Activated CD4-positive, alpha-beta memory T cell treated with anti-CD3 and anti-CD28 coated beads, Interleukin-2, amount 10 ng/mL, durations not matched to agents 7 days and 5 days (primary cell): ENCODE measurements around the gene SYNE3. TPM values are rescaled to one million over a fixed set of nuclear protein-coding genes. Genes with fewer than 3 reads are reported as not detected.

Source experiments
- CTCF ChIA-PET: fragments of 350-600 bp; sonication (Branson Sonifier 250); formaldehyde crosslinking; loops from one replicate; lab custom pipeline; 2021; ENCODE audit warnings: antibody characterized with exemption, inconsistent platforms; lab: Charles Lee
- POLR2A ChIA-PET: fragments of 350-600 bp; sonication (Branson Sonifier 250); formaldehyde crosslinking; loops from one replicate; lab custom pipeline; 2021; ENCODE audit warnings: antibody characterized with exemption; lab: Charles Lee
- DNase-seq: peaks from one replicate; pipeline ENCODE4 v3.0.0-alpha.2; 2020
- H3K27ac Mint-ChIP-seq: one replicate; pipeline ENCODE4 v1.8.0; 2021; ENCODE audit warnings: mild to moderate bottlenecking, mixed read lengths
- H3K27me3 Mint-ChIP-seq: one replicate; pipeline ENCODE4 v1.8.0; 2021; ENCODE audit warnings: mixed read lengths
- H3K36me3 Mint-ChIP-seq: one replicate; pipeline ENCODE4 v1.8.0; 2021; ENCODE audit warnings: low read depth, mixed read lengths
- H3K4me1 Mint-ChIP-seq: one replicate; pipeline ENCODE4 v1.8.0; 2021; ENCODE audit warnings: mixed read lengths
- H3K4me3 Mint-ChIP-seq: one replicate; pipeline ENCODE4 v1.8.0; 2021; ENCODE audit warnings: mild to moderate bottlenecking, mixed read lengths
- H3K9me3 Mint-ChIP-seq: one replicate; pipeline ENCODE4 v1.8.0; 2021; ENCODE audit warnings: mixed read lengths
- total RNA-seq, 2 experiments: library from RNA; stranded (reverse); gene quantifications; one replicate each; pipeline ENCODE4 v1.2.3, GENCODE V29; 2021

Gene SYNE3
- total RNA-seq, 2 experiments from 2014 or later: 86.2 to 89.5 TPM

- Mint-ChIP-seq H3K36me3 (peaks cover 16% of the 10 kb centered on the region), H3K27me3 (no peaks in the 10 kb centered on the region), H3K4me3 (no peak overlapping the region), H3K27ac (no peak overlapping the region), H3K9me3 (no peaks in the 10 kb centered on the region), H3K4me1 (peaks cover 6% of the 10 kb centered on the region)
- ChIA-PET POLR2A (no interaction called here), CTCF (interaction anchor here (1.3 to 2.2 kb wide), 3 partner anchors 9 to 21 kb away, joined by 3 to 7 read pairs (median 6); no protein-coding TSS in a partner anchor)
- no peak for DNase-seq
Measured at GRCh38 chr14:95548328-95548929, 32.0 kb upstream of the SYNE3 start.

GRCh38 chr14:95547626-95548327 is 31.3 kb upstream of the SYNE3 start:
- ChIA-PET CTCF (interaction anchor here (1.3 to 2.2 kb wide), 3 partner anchors 9 to 21 kb away, joined by 3 to 7 read pairs (median 6); no protein-coding TSS in a partner anchor), POLR2A (no interaction called here)
- no peak for DNase-seq
- Mint-ChIP-seq H3K27ac (no peak overlapping the region), H3K9me3 (no peaks in the 10 kb centered on the region), H3K4me1 (peaks cover 6% of the 10 kb centered on the region), H3K4me3 (no peak overlapping the region), H3K27me3 (no peaks in the 10 kb centered on the region), H3K36me3 (peaks cover 16% of the 10 kb centered on the region)

GRCh38 chr14:95547272-95547625 is 30.8 kb upstream of the SYNE3 start:
- POLR2A ChIA-PET: no interaction called here
- H3K27ac Mint-ChIP-seq: no peak overlapping the region
- CTCF ChIA-PET: interaction anchor here (1.2 to 2.2 kb wide), 4 partner anchors 10 to 105 kb away, joined by 3 to 7 read pairs (median 5); no protein-coding TSS in a partner anchor
- peaks cover 6% of the 10 kb centered on the region for H3K4me1 Mint-ChIP-seq
- H3K27me3 Mint-ChIP-seq: no peaks in the 10 kb centered on the region
- no peak for DNase-seq
- no peaks in the 10 kb centered on the region for H3K9me3 Mint-ChIP-seq
- H3K36me3 Mint-ChIP-seq: peaks cover 16% of the 10 kb centered on the region
- H3K4me3 Mint-ChIP-seq: no peak overlapping the region

GRCh38 chr14:95545515-95546168 is 29.2 kb upstream of the SYNE3 start:
- CTCF ChIA-PET: interaction anchor here (0.5 to 1.2 kb wide), 2 partner anchors 9 to 103 kb away, joined by 3 to 4 read pairs; no protein-coding TSS in a partner anchor
- Mint-ChIP-seq H3K27ac (no peak overlapping the region), H3K36me3 (peaks cover 16% of the 10 kb centered on the region), H3K4me3 (no peak overlapping the region), H3K4me1 (peaks cover 6% of the 10 kb centered on the region), H3K27me3 (no peaks in the 10 kb centered on the region), H3K9me3 (no peaks in the 10 kb centered on the region)
- no peak for DNase-seq
- POLR2A ChIA-PET: interaction anchor here (0.6 to 1.8 kb wide), 3 partner anchors 10 to 304 kb away, joined by 3 to 5 read pairs (median 4); no protein-coding TSS in a partner anchor

GRCh38 chr14:95544588-95544987 is 28.1 kb upstream of the SYNE3 start:
- no peak for DNase-seq
- Mint-ChIP-seq H3K27me3 (no peaks in the 10 kb centered on the region), H3K4me1 (peaks cover 6% of the 10 kb centered on the region), H3K9me3 (no peaks in the 10 kb centered on the region), H3K27ac (no peak overlapping the region), H3K36me3 (peaks cover 16% of the 10 kb centered on the region), H3K4me3 (no peak overlapping the region)
- ChIA-PET CTCF (interaction anchor here (0.8 to 0.9 kb wide), 2 partner anchors 15 to 17 kb away, joined by 6 to 7 read pairs; no protein-coding TSS in a partner anchor), POLR2A (interaction anchor here (1.8 kb wide), 1 partner anchor 9 kb away, joined by 5 read pairs; no protein-coding TSS in a partner anchor)

DNA sequence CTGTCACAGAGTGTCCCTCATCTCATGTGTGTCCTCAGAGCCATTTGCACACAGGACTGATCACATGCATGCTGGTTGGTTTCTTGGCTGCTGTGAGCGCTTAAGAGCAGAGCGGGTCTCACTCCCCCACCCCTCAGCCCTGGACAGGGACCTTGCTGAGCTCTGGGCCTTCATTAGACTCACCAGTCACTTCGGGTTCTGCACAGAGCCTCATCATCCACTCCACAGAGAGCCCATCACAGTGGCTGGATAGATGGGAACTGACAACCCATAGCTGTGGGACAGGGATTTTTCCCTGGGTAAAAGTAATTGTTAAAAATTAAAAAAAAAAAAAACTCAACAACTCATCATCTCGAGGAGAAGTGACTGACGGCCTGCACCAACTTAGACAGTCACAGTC is 26.6 kb upstream of the SYNE3 start:
- H3K27ac Mint-ChIP-seq: no peak overlapping the region
- no peaks in the 10 kb centered on the region for H3K9me3 Mint-ChIP-seq
- H3K4me3 Mint-ChIP-seq: no peak overlapping the region
- ChIA-PET POLR2A (no interaction called here), CTCF (no interaction called here)
- H3K27me3 Mint-ChIP-seq: no peaks in the 10 kb centered on the region
- DNase-seq: no peak
- H3K4me1 Mint-ChIP-seq: peaks cover 11% of the 10 kb centered on the region
- peaks cover 12% of the 10 kb centered on the region for H3K36me3 Mint-ChIP-seq

GRCh38 chr14:95541932-95542930 is 25.8 kb upstream of the SYNE3 start:
- no peak for DNase-seq
- no peak overlapping the region for H3K27ac Mint-ChIP-seq
- POLR2A ChIA-PET: no interaction called here

GRCh38 chr14:95541346-95541745 is 24.9 kb upstream of the SYNE3 start:
- H3K36me3 Mint-ChIP-seq: peaks cover 12% of the 10 kb centered on the region
- H3K27ac Mint-ChIP-seq: no peak overlapping the region
- DNase-seq: no peak
- no peaks in the 10 kb centered on the region for H3K27me3 Mint-ChIP-seq
- H3K9me3 Mint-ChIP-seq: no peaks in the 10 kb centered on the region
- peaks cover 25% of the 10 kb centered on the region for H3K4me1 Mint-ChIP-seq
- POLR2A ChIA-PET: no interaction called here
- CTCF ChIA-PET: interaction anchor here (1.4 kb wide), 1 partner anchor 89 kb away, joined by 3 read pairs; no protein-coding TSS in a partner anchor
- H3K4me3 Mint-ChIP-seq: no peak overlapping the region

More at GRCh38 chr14:95541932-95542930, 25.8 kb upstream of the SYNE3 start:
- H3K4me1 Mint-ChIP-seq: peaks cover 16% of the 10 kb centered on the region
- no peaks in the 10 kb centered on the region for H3K27me3 Mint-ChIP-seq
- H3K4me3 Mint-ChIP-seq: no peak overlapping the region
- CTCF ChIA-PET: no interaction called here
- peaks cover 12% of the 10 kb centered on the region for H3K36me3 Mint-ChIP-seq
- no peaks in the 10 kb centered on the region for H3K9me3 Mint-ChIP-seq

DNA sequence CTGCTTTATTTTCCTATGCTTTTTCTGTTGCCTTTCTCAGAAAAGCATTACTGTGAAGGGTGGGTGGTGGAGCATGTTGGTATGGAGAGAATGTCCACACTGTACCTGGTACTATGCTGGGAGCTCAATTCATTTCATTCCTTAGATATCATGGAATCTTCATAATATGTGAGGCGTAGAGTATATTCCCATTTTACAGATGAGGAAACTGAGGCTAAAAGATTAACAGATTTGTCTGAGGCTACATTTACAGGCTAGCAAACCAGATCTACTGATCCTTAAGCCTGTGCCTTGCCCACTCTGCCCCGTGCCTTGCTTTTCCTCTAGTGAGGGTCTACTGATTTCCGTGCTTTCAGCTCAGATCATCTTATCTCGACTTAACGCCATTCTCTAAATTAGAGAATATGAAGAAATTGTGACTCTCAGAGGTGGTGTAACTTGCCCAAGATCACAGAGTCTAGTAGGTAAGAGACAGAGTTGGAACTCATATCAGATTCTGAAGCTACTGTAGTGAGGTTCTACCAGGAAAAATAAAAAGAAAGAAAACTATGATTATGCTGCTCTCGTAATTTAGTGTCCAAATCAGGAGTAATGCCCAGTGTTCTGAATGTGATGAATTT is 23.9 kb upstream of the SYNE3 start:
- Mint-ChIP-seq H3K4me3 (no peak overlapping the region), H3K4me1 (peaks cover 29% of the 10 kb centered on the region), H3K36me3 (peaks cover 13% of the 10 kb centered on the region), H3K9me3 (no peaks in the 10 kb centered on the region), H3K27me3 (no peaks in the 10 kb centered on the region), H3K27ac (no peak overlapping the region)
- DNase-seq: no peak
- CTCF ChIA-PET: interaction anchor here (1.3 to 2.1 kb wide), 3 partner anchors 13 to 113 kb away, joined by 3 to 8 read pairs (median 6); no protein-coding TSS in a partner anchor
- POLR2A ChIA-PET: no interaction called here

DNA sequence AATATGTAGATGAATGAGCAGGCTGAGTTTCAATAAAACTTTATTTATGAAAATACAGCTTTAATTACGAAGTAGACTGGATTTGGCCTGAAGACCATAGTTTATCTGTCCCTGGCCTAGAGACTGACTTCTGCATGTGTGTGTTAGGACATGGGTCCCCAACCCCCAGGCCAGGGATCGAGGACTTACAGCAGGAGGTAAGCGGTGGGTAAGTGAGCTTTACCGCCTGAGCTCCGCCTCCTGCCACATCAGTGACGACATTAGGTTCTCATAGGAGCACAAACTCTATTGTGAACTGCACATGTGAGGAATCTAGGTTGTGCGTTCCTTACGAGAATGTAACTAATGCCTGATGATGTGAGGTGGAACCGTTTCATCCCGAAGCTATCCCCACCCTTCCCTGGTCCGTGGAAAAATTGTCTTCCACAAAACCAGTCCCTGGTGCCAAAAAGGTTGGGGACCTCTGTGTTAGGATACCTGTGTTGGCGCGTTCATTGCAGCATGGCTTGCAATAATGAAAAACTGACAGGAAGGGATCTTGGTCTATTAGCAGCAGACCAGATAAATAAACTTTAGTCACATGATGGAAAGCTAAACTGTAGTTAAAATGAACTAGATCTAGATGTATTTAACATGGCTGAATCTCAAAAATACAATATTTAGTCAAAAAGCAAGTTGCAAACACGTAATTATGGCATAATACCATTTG is 22.5 kb upstream of the SYNE3 start:
- Mint-ChIP-seq H3K4me1 (peaks cover 29% of the 10 kb centered on the region), H3K9me3 (no peaks in the 10 kb centered on the region), H3K27me3 (no peaks in the 10 kb centered on the region), H3K36me3 (peaks cover 6% of the 10 kb centered on the region), H3K4me3 (no peak overlapping the region), H3K27ac (no peak overlapping the region)
- CTCF ChIA-PET: interaction anchor here (1.3 to 2.1 kb wide), 2 partner anchors 12 to 112 kb away, joined by 4 to 6 read pairs; no protein-coding TSS in a partner anchor
- POLR2A ChIA-PET: interaction anchor here (0.8 to 7.5 kb wide), 2 partner anchors 17 to 21 kb away, joined by 3 to 199 read pairs; no protein-coding TSS in a partner anchor
- no peak for DNase-seq
